Measurements from ENCODE around the gene PARP8. TPM values are rescaled to one million over a fixed set of nuclear protein-coding genes. Genes with fewer than 3 reads are reported as not detected.
A peak's percentile ranks its signal among the peaks of the same experiment; 100 is the strongest.
"Not testable (repeated sequence)": the region's sequence is repeated elsewhere in the genome, so short reads cannot be mapped to it uniquely, and the experiment has no call there.

Gene PARP8
- total RNA-seq, 1 donor from 2014 or later, result 3.8 TPM

DNA sequence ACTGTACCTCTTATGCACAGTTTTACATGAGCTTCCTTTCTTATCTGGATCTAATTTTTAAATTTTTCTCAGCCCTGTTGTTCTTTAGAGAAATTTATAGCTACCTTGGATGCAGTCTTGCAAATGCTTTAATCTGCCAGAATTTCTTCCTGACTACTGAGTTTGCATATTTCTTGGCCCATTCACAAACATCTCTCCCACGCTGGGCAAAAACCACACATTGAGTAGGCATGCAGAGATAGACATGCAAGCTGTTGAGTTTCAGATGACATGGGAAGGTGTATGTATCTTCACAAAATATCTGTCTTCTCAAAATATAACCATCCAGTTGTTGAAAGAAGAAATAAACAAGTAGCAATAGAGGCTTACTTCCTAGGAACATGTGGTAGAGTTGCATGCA lies 101.2 kb downstream of the PARP8 start:
- DNase-seq (ENCODE audit: low read depth), result peak; percentile 56

DNA sequence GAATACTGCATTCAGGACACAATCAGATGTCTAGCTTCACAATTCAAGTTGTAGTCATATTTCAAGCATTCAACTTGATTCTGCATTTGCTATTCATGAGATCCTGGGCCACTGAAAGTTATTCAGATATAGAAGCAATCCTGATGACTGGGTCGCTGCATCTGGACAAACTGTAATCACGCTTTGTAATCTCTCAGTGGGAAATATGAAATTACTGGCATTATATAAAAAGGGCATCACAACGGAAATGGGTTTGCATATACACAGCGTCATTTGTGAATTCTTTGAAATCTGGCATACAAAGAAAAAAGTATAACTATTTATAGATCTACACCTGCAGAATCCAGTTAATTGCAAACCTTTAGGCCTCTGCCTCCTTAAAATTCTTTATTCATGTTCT lies 102.2 kb downstream of the PARP8 start:
- DNase-seq (ENCODE audit: low read depth), result no peak

DNA sequence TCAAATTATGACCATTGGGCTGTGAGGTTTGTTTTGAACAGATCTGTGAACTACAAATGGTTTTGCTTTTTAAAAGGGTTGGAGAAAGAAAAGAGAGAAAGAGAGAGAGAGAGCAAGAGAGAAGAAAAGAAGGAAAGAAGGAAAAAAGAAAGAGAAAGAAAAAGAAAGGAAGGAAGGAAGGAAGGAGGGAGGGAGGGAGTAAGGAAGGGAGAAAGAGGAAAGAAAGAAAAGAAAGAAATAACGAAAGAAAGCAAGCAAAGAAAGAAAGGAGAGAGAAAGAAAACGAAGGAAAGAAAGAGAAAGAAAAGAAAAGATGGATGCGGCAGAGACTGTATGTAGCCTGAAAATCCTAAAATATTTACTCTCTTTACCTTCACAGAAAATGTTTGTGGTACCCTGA lies 104.0 kb downstream of the PARP8 start:
- no peak for DNase-seq (ENCODE audit: low read depth)

DNA sequence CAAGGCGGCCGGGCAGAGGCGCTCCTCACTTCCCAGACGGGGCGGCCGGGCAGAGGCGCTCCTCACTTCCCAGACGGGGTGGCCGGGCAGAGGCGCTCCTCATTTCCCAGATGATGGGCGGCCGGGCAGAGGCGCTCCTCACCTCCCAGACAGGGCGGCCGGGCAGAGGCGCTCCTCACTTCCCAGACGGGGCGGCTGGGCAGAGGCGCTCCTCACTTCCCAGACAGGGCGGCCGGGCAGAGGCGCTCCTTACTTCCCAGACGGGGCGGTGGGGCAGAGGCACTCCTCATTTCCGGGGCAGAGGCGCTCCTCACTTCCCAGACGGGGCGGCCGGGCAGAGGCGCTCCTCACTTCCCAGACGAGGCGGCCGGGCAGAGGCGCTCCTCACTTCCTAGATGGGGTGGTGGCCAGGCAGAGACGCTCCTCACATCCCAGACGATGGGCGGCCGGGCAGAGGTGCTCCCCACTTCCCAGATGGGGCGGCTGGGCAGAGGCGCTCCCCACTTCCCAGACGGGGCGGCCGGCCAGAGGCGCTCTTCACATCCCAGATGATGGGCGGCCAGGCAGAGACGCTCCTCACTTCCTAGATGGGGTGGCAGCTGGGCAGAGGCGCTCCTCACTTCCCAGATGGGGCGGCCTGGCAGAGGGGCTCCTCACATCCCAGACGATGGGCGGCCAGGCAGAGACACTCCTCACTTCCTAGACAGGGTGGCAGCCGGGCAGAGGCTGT lies 108.2 kb downstream of the PARP8 start:
- DNase-seq (ENCODE audit: low read depth), result not testable (repeated sequence)

DNA sequence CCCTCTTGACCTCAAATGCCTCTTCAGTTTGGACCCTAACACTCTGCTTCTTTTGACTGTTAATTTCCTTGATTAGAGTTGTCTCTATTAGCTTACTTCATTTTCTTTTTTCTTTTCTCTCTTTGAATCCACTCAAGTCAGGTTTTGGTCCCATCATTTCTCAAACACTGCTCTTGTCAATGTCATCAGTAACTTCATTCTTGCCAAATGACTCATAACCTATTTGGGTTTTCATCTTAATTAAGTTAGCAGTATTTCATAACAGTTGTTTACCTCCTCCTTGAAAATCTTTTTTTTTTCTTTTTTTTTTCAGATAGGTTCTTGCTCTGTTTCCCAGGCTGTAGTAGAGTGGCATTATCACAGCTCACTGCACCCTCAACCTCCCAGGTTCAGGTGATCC lies 119.6 kb downstream of the PARP8 start:
- DNase-seq (ENCODE audit: low read depth), result no peak

DNA sequence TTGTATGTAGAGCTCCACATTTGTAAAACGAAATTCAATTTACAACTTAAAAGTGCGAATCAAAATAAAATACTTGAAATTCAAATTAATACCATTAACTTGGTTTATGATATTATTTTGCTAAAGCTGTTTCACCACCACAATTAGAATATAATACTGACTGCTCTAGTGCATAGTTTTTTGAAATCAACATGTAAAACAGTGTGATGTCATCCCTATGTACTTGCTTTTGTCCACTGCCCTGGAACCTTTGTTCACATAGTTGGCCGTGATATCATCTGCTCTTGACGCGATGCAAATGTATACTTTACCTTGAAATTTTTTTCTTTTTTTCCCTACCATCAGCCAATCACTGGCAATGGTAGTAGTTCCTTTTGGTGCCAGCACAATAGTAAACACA lies 125.4 kb downstream of the PARP8 start:
- DNase-seq (ENCODE audit: low read depth), result no peak

DNA sequence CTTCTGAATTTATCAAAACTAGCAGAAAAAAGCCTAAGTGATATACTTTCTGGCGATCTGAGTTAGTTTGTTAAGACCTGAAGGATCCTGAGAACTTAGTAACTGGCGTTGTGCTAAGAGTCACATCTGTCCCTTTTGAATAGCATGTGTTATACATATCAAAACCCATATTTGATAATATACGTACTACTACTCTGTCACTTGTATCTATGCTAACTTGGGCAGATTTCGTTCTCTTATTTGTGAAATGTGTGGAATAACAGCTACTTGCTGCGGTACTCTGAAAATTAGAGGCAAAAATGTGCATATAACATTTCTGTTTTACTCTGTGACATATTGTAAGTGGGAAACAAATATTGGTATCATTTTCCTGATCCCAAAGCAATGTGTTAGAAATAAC lies 126.4 kb downstream of the PARP8 start:
- no peak for DNase-seq (ENCODE audit: low read depth)

DNA sequence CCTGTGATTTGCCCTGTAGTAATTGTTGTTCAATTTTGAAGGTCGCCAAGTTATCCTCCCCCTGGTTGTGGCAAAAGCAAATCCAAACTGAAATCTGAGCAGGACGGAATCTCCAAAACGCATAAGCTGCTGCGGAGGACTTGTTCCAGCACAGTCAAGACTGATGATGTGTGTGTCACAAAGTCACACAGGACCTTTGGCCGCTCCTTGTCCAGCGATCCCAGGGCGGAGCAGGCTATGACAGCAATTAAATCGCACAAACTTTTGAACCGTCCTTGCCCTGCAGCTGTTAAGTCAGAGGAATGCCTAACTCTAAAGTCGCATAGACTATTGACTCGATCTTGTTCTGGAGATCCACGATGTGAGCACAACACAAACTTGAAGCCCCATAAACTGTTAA lies 128.4 kb downstream of the PARP8 start:
- no peak for DNase-seq (ENCODE audit: low read depth)

DNA sequence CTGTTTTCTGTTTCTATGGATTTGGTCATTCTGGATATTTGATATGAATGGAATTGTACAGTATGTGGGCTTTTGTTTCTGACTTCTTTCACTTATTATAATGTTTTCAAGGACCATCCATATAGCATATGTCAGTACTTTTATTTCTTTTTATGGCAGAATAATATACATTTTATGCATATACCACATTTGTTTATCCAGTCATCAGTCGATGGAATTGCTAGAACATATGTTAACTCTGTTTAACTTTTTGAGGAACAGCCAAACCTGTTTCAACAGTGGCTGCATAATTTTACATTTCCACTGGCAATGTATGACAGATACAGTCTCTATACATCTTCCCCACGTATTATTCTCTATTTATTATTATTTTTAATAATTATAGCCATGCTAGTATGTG lies 131.6 kb downstream of the PARP8 start:
- no peak for DNase-seq (ENCODE audit: low read depth)

DNA sequence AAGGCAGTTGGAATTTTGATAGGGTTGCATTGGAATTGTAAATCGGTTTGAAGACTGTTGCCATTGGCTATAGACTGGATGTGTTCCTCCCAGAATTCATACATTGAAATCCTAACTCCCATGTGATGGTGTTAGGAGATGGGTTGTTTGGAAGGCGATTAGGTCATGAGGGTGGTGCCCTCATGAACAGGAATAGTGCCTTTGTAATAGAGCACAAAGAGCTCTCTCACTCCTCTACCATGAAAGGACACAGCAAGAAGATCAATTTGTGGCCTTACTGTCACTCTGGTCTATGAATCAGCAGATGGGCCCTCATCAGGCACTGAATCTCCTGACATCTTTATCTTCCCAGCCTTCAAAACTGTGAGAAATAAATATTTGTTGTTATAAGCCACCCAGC lies 133.2 kb downstream of the PARP8 start:
- DNase-seq (ENCODE audit: low read depth), result no peak

DNA sequence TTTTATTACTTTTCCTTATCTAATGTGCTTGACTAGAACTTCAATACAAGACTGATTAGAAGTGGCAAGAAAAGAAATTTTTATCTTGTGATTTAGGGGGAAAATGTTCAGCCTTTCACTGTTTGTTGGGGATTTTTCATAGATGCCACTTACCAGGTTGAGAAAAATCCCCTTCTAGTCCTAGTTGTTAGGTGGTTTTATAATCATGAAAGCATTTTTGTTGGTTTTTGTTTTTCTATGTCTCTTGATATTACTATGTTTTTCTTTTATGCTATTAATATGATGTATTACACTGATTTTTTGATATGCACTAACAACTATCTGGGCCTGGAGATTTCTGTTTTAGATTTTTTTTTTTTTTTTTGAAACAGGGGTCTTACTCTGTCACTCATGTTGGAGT lies 134.0 kb downstream of the PARP8 start:
- no peak for DNase-seq (ENCODE audit: low read depth)

DNA sequence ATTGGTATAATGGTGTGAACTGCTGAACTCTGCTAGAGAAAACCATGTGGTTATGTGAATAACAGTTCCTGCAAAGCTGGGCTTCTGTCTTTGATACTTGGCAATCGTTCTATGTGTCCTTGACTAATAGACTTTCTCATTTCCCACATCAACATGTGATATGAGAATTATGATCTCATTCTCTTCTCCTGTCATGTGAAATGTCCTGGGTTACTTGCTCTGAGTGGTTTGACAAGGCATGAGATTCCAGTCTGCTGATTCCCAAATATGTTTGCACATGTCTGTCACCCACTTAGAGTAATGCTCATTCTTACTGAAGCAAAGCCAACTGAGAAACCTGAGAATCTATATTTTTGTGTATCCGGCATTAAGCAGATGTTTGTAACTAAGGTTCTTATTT lies 141.2 kb downstream of the PARP8 start:
- peak; percentile 65 for DNase-seq (ENCODE audit: low read depth)

DNA sequence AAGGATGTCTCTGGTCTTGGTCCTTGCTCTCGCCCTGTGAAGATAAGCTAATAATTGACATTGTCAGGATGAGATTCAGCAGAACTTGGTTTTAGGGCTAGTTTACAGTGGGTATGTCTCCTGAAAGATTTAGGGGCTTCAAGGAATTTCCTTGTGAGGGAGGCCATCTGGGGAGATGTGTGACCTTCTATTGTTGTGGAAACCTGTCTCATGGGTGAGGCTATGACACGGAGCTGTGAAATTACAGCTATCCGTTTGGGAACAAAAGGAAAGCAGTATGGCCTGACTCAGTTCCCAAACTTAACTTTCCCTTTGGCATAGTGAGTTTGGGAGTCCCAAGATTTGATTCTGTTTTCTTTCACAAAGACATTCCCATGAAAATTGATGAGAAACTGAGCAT lies 142.0 kb downstream of the PARP8 start:
- no peak for DNase-seq (ENCODE audit: low read depth)

DNA sequence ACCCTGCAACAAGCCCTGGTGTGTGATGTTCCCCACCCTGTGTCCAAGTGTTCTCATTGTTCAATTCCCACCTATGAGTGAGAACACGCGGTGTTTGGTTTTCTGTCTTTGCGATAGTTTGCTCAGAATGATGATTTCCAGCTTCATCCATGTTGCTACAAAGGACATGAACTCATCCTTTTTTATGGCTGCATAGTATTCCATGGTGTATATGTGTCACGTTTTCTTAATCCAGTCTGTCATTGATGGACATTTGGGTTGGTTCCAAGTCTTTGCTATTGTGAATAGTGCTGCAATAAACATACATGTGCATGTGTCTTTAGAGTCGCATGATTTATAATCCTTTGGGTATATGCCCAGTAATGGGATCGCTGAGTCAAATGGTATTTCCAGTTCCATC lies 145.3 kb downstream of the PARP8 start:
- DNase-seq (ENCODE audit: low read depth), result not testable (repeated sequence)

DNA sequence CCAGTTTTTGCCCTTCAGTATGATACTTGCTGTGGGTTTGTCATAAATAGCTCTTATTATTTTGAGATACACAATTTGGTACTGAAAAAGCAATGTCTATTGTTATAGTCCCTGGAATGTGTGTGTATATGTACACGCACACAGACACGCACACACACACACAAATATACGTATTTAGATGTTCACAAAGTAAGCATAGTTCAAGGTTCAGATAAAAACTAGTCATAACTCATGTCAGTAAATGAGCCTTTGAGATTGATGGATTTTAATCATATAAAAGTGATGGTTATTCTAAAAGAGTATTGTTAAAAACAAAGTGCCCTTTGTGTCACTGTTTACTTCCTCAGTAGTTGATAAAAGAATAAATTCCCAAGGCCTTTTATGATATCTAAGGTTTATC lies 147.3 kb downstream of the PARP8 start:
- no peak for DNase-seq (ENCODE audit: low read depth)

DNA sequence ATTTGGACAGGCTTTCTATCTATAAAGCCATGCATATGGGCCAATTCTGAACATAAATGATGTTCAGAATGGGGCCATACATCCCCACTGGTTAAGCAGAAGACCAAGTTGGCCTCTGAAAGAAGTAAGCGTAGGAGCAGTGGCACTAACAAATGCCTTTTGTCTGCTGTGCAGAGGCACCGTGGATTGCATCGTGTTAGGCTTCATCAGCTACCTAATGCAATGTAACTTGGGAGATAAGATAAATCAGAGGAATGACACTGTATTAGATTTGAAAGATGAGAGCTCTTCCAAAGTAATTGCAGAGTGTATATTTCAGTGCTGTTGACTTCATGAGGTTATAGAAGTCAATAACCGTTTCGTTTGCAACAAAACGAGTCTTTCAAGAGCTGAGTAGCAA lies 148.1 kb downstream of the PARP8 start:
- DNase-seq (ENCODE audit: low read depth), result no peak

DNA sequence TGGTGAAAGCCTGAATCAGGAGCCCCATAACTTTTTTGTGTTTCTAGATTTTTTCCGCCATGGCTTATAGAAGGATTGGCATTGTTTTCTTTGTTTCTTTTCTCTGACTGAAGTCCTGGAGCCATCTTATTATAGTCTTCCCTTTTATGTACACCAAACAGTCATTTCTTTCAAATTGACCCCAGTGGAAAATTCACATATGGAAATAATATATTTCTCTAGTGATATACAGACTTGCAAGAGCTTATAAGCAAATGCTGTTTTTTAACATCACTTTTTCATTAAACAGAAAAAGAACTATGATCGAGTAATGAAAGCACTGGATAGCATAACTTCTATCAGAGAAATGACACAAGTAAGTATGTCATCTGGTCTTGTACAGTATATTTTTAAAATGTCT lies 155.6 kb downstream of the PARP8 start:
- no peak for DNase-seq (ENCODE audit: low read depth)

DNA sequence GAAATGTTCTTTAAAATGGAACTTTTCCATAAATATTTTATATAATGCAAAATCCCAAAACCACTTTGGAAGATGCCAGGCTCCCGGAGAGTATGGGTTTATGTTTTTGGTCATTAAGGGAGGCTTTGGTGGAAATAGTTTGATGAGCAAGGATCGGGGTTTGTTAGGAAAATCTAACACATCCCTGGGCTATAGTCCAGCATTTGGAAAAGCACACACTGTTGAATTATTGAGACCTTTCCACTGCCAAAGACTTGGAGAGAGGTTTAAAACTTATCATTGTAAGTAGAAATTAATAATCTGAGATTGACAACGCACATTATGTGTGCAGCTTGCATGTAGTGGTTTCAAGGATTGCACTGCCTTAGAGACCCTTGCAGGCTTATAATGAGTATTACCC lies 156.3 kb downstream of the PARP8 start:
- no peak for DNase-seq (ENCODE audit: low read depth)

DNA sequence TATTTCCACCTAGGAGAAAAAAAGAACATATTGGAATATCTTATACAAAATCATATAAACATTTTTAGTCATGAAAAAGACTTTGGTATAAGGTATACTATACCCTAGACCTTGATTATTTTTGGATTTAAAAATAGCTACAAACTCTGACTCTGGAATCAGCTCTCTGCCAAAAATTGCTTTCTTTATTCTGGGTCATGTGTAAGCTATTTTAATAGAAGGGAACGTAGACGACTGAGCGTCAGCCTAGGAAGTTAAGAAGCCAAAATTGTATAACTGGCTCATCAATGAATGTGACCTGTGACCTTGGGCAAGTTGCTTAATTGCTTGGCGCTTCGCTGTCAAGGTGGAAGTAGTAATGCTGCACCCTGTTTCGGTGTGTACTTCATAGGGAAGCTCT lies 157.1 kb downstream of the PARP8 start:
- DNase-seq (ENCODE audit: low read depth), result no peak

DNA sequence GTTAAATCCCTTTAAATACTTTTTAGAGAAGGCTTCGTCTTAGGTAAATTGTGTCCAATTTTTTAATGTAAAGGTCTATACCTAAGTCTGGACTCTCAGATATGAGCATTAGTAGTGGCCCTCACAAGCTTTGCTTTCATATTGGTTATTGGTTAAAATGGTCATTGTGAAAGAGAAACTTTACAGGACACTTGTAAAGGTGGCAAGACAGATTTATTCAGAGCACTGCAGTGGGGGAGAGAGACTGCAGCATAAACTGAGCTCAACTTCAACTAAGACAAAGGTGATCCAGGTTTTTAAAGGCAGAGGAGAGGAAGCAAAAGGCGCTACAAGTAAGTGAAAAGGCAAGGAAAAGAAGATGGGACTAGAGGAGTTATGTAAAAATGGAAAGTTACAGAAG lies 157.7 kb downstream of the PARP8 start:
- DNase-seq (ENCODE audit: low read depth), result no peak

DNA sequence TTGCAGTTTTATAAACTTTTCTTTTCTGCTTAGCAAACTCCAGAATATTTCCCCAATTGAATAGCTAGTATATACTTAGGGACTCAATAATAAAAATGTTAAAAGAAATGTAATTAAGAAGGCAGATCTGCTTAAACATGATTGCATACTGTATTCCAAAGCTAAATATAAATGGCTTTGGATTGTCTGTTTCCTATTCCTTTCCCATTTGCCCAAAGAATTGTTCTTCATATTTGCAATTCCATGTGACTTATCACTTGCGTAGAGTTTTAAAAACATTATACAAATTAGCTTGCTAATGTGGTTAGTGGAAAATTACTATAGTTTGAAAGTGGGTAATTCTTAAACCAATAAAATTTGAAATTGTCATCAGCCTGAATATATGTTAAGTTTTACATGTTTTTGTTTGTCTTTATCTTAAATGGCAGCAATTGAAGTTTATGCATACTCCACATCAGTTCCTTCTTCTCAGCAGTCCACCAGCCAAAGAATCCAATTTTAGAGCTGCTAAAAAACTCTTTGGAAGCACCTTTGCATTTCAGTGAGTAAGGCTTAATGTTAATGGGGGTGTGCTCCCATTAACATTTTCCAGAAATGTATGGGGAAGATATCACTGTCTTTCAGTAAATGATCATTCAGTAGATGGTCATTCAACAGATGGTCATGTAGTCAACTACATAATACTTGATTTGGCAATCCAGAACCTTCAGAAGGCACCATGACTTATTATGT lies 161.2 kb downstream of the PARP8 start:
- DNase-seq (ENCODE audit: low read depth), result no peak

DNA sequence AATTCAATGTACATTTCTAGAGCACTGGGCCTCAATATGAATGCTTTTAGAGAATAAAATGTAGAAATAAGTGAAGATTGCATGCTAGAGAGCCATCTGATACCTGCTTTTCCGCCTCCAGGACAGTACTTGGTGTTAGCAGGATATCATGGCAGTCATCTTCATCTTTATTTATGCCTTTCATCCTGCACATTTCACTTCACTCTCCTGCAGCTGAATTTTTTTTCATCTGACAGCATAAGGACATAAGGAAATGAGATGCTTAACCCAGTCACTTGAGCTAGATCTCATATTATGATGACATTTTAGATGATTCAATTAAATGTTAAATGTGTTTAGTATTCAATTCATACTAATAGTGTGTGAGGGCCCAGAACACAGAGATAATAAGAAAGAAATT lies 162.6 kb downstream of the PARP8 start:
- DNase-seq (ENCODE audit: low read depth), result no peak

DNA sequence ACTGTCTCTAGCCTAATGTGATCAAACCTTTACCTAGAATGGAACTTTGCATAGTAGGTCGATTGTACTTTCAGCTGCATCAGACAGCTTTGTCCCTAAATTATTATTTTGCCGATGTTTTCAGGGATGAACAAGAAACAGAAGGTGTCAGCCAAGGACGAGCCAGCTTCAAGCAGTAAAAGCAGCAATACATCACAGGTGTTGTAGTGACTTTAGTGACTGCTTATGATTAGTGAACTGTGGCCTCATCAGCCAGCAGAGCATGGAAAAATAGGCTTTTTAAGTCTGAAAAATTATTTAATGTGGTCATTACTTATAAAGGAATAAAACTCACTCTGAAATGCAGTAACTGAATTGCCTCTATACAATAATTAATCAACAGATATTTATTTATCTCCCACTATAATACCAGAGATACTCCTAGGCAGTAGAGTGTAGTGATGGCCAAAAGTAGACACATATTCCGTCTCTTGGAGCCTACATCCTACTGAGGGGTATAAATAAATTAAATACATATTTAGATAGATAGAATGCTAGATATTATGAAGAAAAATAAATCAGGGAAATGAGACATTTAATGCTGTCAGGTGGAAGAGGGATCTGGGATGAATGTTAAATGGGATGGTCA lies 166.3 kb downstream of the PARP8 start:
- no peak for DNase-seq (ENCODE audit: low read depth)
